Pericardium fibroblast (primary cell): ENCODE data around the gene OR4K17. TPM values are rescaled to one million over a fixed set of nuclear protein-coding genes. Genes with fewer than 3 reads are reported as not detected.

Source experiments
- total RNA-seq: library from RNA; depleted of rRNA; stranded (reverse); fragments of >200 nt; gene quantifications from 2 replicates; pipeline ENCODE4 v1.2.3, GENCODE V29; 2015

The OR4K17 gene
- not detected in 2 replicates for total RNA-seq

GRCh38 chr14:20110438-20110837 lies at the start of gene OR4K17:
TSS of gene OR4K17 (plus strand) at chr14:20110739. CDS start at chr14:20117500, 6,761 bp downstream.

GRCh38 chr14:20138520-20138919 lies 28.0 kb downstream of the OR4K17 start, which contains the start of gene OR4N5:
TSS of gene OR4N5 (plus strand) at chr14:20138820. CDS start at chr14:20143736, 4,916 bp downstream.

Other genes starting within 250 kb of the OR4K17 start
- gene OR4K2, start 235.6 kb upstream of the OR4K17 start, total RNA-seq, result not detected in 2 replicates
- gene OR4K5, start 190.1 kb upstream of the OR4K17 start, total RNA-seq, result not detected in 2 replicates
- not detected in 2 replicates for gene OR4K1, start 179.8 kb upstream of the OR4K17 start, total RNA-seq
- gene OR4K15, start 135.1 kb upstream of the OR4K17 start, total RNA-seq, result not detected in 2 replicates
- not detected in 2 replicates for gene OR4Q2, start 108.6 kb upstream of the OR4K17 start, total RNA-seq
- gene OR4K14, start 91.4 kb upstream of the OR4K17 start, total RNA-seq, result not detected in 2 replicates
- gene OR4K13, start 74.7 kb upstream of the OR4K17 start, total RNA-seq, result not detected in 2 replicates
- gene OR4L1, start 50.7 kb upstream of the OR4K17 start, total RNA-seq, result not detected in 2 replicates
- not detected in 2 replicates for gene OR4N5, start 28.1 kb downstream of the OR4K17 start, total RNA-seq
- gene OR11G2, start 80.2 kb downstream of the OR4K17 start, total RNA-seq, result not detected in 2 replicates
- gene OR11H6, start 113.0 kb downstream of the OR4K17 start, total RNA-seq, result not detected in 2 replicates
- not detected in 2 replicates for gene OR11H7, start 118.2 kb downstream of the OR4K17 start, total RNA-seq
- gene OR11H4, start 128.5 kb downstream of the OR4K17 start, total RNA-seq, result not detected in 2 replicates
- gene TTC5, start 195.2 kb downstream of the OR4K17 start, total RNA-seq, result 8.9 and 10.9 TPM in 2 replicates
- 53.8 and 68.6 TPM in 2 replicates for gene CCNB1IP1, start 222.5 kb downstream of the OR4K17 start, total RNA-seq
- 2.2 and 4.1 TPM in 2 replicates for gene PARP2, start 232.9 kb downstream of the OR4K17 start, total RNA-seq